Measurements from ENCODE around the gene AOX1.
"Not testable (repeated sequence)": the region's sequence is repeated elsewhere in the genome, so short reads cannot be mapped to it uniquely, and the experiment has no call there.

AOX1 gene

GRCh38 chr2:200705305-200706041 lies 119.7 kb downstream of the AOX1 start:
- no peak for DNase-seq

GRCh38 chr2:200708943-200709342 lies 123.1 kb downstream of the AOX1 start:
- no peak for DNase-seq

GRCh38 chr2:200713003-200713703 lies 127.3 kb downstream of the AOX1 start:
- DNase-seq: peak; percentile 85

GRCh38 chr2:200713704-200714064 lies 127.9 kb downstream of the AOX1 start:
- DNase-seq: no peak

GRCh38 chr2:200715014-200715413 lies 129.2 kb downstream of the AOX1 start:
- DNase-seq: not testable (repeated sequence)

GRCh38 chr2:200716386-200716785 lies 130.6 kb downstream of the AOX1 start:
- DNase-seq: no peak

Measured in effector CD8-positive, alpha-beta T cell (primary cell).